ENCODE results near the gene LAGE3.
A peak's percentile ranks its signal among the peaks of the same experiment; 100 is the strongest.

The LAGE3 gene

GRCh38 chrX:154516656-154517100, 37.6 kb upstream of the LAGE3 start:
- H3K4me3 ChIP-seq (ENCODE audit: low read depth, low read length): peak overlapping the region; percentile 74
- no peak for DNase-seq (ENCODE audit: low read depth)
- TF ChIP-seq CTCF (IDR thresholded peaks at IDR 0.05; ENCODE audit: insufficient read depth, low read depth, low read length, missing control alignments): no peak

GRCh38 chrX:154515966-154516655, 37.0 kb upstream of the LAGE3 start, which contains the start of gene FAM3A:
Gene FAM3A (minus strand): TSS chrX:154516232. CDS start chrX:154515772, 460 bp downstream.
- no peak for TF ChIP-seq CTCF (IDR thresholded peaks at IDR 0.05; ENCODE audit: insufficient read depth, low read depth, low read length, missing control alignments)
- peak; percentile 95 for DNase-seq (ENCODE audit: low read depth)
- peak within 1 kb of the TSS; percentile 83 for H3K4me3 ChIP-seq (ENCODE audit: low read depth, low read length)

- TF ChIP-seq CTCF (IDR thresholded peaks at IDR 0.05; ENCODE audit: insufficient read depth, low read depth, low read length, missing control alignments): no peak
- H3K4me3 ChIP-seq (ENCODE audit: low read depth, low read length): peak overlapping the region; percentile 83
- DNase-seq (ENCODE audit: low read depth): peak; percentile 55
These were observed 36.2 kb upstream of the LAGE3 start for GRCh38 chrX:154515090-154515965.

- no peak for DNase-seq (ENCODE audit: low read depth)
- no peak for TF ChIP-seq CTCF (IDR thresholded peaks at IDR 0.05; ENCODE audit: insufficient read depth, low read depth, low read length, missing control alignments)
- H3K4me3 ChIP-seq (ENCODE audit: low read depth, low read length): no peak overlapping the region
These were observed 34.6 kb upstream of the LAGE3 start for GRCh38 chrX:154513716-154514115.

- no peak for DNase-seq (ENCODE audit: low read depth)
- no peak overlapping the region for H3K4me3 ChIP-seq (ENCODE audit: low read depth, low read length)
- TF ChIP-seq CTCF (IDR thresholded peaks at IDR 0.05; ENCODE audit: insufficient read depth, low read depth, low read length, missing control alignments): no peak
These were observed 33.9 kb upstream of the LAGE3 start for GRCh38 chrX:154512879-154513553.

- no peak for DNase-seq (ENCODE audit: low read depth)
- H3K4me3 ChIP-seq (ENCODE audit: low read depth, low read length): no peak overlapping the region
- TF ChIP-seq CTCF (IDR thresholded peaks at IDR 0.05; ENCODE audit: insufficient read depth, low read depth, low read length, missing control alignments): no peak
These were observed 32.7 kb upstream of the LAGE3 start for GRCh38 chrX:154511761-154512160.

Data from GM12865 (cell line).